ENCODE data around the gene NBAS.

DNA sequence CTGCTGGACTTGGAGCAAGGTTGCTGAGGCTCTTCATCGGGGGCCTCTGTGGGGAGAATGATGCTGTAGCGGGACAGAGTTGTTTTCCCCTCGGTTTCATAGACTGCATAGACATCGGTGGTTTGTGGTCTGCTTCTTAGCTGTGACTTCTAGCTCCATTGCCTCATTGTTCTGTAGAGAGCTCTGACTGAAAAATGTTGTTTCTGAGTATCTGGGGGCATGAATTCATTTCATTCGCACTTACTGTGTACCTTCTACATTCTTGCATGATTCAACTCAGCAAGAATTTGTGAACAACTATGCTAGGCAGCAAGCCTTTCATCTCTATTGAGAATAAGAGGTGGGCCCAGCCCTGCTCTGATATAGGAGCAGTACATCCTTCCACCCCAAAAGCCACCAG is 406.8 kb downstream of the NBAS start:
- TF ChIP-seq, protein P1, sequence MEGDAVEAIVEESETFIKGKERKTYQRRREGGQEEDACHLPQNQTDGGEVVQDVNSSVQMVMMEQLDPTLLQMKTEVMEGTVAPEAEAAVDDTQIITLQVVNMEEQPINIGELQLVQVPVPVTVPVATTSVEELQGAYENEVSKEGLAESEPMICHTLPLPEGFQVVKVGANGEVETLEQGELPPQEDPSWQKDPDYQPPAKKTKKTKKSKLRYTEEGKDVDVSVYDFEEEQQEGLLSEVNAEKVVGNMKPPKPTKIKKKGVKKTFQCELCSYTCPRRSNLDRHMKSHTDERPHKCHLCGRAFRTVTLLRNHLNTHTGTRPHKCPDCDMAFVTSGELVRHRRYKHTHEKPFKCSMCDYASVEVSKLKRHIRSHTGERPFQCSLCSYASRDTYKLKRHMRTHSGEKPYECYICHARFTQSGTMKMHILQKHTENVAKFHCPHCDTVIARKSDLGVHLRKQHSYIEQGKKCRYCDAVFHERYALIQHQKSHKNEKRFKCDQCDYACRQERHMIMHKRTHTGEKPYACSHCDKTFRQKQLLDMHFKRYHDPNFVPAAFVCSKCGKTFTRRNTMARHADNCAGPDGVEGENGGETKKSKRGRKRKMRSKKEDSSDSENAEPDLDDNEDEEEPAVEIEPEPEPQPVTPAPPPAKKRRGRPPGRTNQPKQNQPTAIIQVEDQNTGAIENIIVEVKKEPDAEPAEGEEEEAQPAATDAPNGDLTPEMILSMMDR (IDR thresholded peaks at IDR 0.05): no peak
- TF ChIP-seq POLR2AphosphoS5 (IDR thresholded peaks at IDR 0.05; ENCODE audit: low read depth, low read length) (no peak), TCF7L2 (IDR thresholded peaks at IDR 0.05; ENCODE audit: low read depth, low read length) (no peak), SIN3A (IDR thresholded peaks at IDR 0.05; ENCODE audit: borderline replicate concordance, insufficient read depth, low read depth, low read length) (no peak)
- TF ChIP-seq, protein P2, sequence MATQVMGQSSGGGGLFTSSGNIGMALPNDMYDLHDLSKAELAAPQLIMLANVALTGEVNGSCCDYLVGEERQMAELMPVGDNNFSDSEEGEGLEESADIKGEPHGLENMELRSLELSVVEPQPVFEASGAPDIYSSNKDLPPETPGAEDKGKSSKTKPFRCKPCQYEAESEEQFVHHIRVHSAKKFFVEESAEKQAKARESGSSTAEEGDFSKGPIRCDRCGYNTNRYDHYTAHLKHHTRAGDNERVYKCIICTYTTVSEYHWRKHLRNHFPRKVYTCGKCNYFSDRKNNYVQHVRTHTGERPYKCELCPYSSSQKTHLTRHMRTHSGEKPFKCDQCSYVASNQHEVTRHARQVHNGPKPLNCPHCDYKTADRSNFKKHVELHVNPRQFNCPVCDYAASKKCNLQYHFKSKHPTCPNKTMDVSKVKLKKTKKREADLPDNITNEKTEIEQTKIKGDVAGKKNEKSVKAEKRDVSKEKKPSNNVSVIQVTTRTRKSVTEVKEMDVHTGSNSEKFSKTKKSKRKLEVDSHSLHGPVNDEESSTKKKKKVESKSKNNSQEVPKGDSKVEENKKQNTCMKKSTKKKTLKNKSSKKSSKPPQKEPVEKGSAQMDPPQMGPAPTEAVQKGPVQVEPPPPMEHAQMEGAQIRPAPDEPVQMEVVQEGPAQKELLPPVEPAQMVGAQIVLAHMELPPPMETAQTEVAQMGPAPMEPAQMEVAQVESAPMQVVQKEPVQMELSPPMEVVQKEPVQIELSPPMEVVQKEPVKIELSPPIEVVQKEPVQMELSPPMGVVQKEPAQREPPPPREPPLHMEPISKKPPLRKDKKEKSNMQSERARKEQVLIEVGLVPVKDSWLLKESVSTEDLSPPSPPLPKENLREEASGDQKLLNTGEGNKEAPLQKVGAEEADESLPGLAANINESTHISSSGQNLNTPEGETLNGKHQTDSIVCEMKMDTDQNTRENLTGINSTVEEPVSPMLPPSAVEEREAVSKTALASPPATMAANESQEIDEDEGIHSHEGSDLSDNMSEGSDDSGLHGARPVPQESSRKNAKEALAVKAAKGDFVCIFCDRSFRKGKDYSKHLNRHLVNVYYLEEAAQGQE (IDR thresholded peaks at IDR 0.05; ENCODE audit: insufficient read depth in 1 of 2, low read depth in 2 of 2, low read length in 1 of 2): no peak

Measured in Panc1 (cell line).